Loucy (cell line): Measurements from ENCODE around the gene PPP1R12A.

ENCODE experiments used
- H2AFZ ChIP-seq: fragments of 200-600 bp; sonication (generic); 2 replicates; pipeline ENCODE4 v1.6.0; 2016; ENCODE audit warnings: antibody characterized with exemption, mild to moderate bottlenecking, low read length, moderate library complexity
- H3F3A ChIP-seq: fragments of 200-600 bp; 2 replicates; pipeline ENCODE4 v1.6.0; 2016; ENCODE audit warnings: antibody characterized with exemption, low read depth, mild to moderate bottlenecking
- H3K27me3 ChIP-seq: fragments of 200-600 bp; sonication (generic); 2 replicates; pipeline ENCODE4 v1.6.1; 2014; ENCODE audit warnings: low read length, mild to moderate bottlenecking; ENCODE audit not compliant: insufficient read depth, poor library complexity, severe bottlenecking
- H3K36me3 ChIP-seq: fragments of 200-600 bp; sonication (generic); 2 replicates; pipeline ENCODE4 v1.6.1; 2016; ENCODE audit warnings: low read length; ENCODE audit not compliant: insufficient read depth
- H3K4me1 ChIP-seq: fragments of 200-600 bp; sonication (generic); 2 replicates; pipeline ENCODE4 v1.5.1; 2014; ENCODE audit warnings: low read length, mild to moderate bottlenecking; ENCODE audit not compliant: insufficient read depth, poor library complexity, severe bottlenecking
- H3K4me2 ChIP-seq: fragments of 200-600 bp; sonication (generic); 2 replicates; pipeline ENCODE4 v1.6.0; 2014; ENCODE audit warnings: antibody characterized with exemption, low read length, low read depth, mild to moderate bottlenecking; ENCODE audit not compliant: poor library complexity, severe bottlenecking
- H3K4me3 ChIP-seq: fragments of 200-600 bp; sonication (generic); 2 replicates; pipeline ENCODE4 v1.5.1; 2014; ENCODE audit warnings: low read length, mild to moderate bottlenecking, mixed read lengths; ENCODE audit not compliant: poor library complexity, severe bottlenecking
- H3K79me2 ChIP-seq: fragments of 200-600 bp; sonication (generic); 2 replicates; pipeline ENCODE4 v1.6.1; 2014; ENCODE audit warnings: low read length; ENCODE audit not compliant: insufficient read depth
- H3K9ac ChIP-seq: fragments of 200-600 bp; sonication (generic); 2 replicates; pipeline ENCODE4 v1.6.0; 2014; ENCODE audit warnings: mild to moderate bottlenecking, low read depth, low read length, moderate library complexity; ENCODE audit not compliant: poor library complexity, severe bottlenecking
- H3K9me2 ChIP-seq: fragments of 200-600 bp; sonication (generic); replicated peaks from 2 replicates; pipeline ENCODE4 v1.6.1; 2016; ENCODE audit warnings: low read depth, low read length, mixed read lengths
- H3K9me3 ChIP-seq: fragments of 200-600 bp; sonication (generic); 2 replicates; pipeline ENCODE4 v1.6.1; 2014; ENCODE audit warnings: mild to moderate bottlenecking, antibody characterized with exemption, low read length, low read depth; ENCODE audit not compliant: insufficient read depth
- H4K20me1 ChIP-seq: fragments of 200-600 bp; sonication (generic); 2 replicates; pipeline ENCODE4 v1.6.0; 2014; ENCODE audit warnings: antibody characterized with exemption, low read length, mild to moderate bottlenecking; ENCODE audit not compliant: insufficient read depth, poor library complexity, severe bottlenecking
- EZH2phosphoT487 ChIP-seq: fragments of 200-600 bp; IDR thresholded peaks from 2 replicates; pipeline ENCODE4 v1.6.1; 2018; ENCODE audit warnings: antibody characterized with exemption, mild to moderate bottlenecking, moderate library complexity, borderline replicate concordance
- TF ChIP-seq, protein P1 (sequence below): fragments of 200-600 bp; sonication (generic); conservative IDR thresholded peaks from 2 replicates; pipeline ENCODE4 v1.5.1; 2014; ENCODE audit warnings: mild to moderate bottlenecking, antibody characterized with exemption, low read length

PPP1R12A gene

DNA sequence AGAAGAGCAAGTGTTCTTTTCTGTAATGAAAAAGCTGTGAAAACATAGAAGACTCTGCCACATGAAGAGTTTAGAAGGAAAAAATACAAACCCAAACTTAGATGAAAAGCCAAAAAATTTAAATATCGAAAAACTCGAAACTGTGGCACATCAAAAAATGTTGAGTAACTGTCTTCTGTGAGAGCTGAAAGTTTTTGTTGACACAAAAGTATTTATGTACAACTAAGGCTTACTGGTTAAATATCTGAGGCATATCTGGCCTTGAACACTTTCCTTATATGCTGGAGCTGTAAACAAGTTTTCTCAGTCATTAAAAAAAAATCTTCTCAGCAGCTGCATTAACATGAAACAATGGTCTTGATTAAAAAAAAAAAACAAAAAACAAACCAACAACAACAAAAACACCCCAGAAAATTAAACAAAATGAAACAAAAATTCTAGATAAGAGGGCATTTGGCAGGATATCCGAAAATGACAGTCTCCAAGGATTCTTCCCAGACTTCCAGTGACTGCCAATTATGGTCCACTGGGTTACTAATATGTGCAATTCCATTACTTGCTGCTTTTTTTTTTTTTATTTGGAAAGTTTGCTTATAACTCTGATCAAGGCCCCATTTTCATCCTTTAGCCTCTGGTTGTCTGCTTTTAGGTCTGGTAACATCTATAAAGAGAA, 159.4 kb downstream of the PPP1R12A start:
- Histone ChIP-seq H3K4me1 (no peaks in the 10 kb centered on the region), H3K9me2 (no peaks in the 10 kb centered on the region), H3K4me3 (no peak overlapping the region), H3K4me2 (no peak overlapping the region), H4K20me1 (peaks cover 4% of the 10 kb centered on the region), H3K27me3 (no peaks in the 10 kb centered on the region), H3K79me2 (no peaks in the 10 kb centered on the region), H3K36me3 (peaks cover 51% of the 10 kb centered on the region), H2AFZ (no peak overlapping the region), H3F3A (no peaks in the 10 kb centered on the region), H3K9ac (no peak overlapping the region), H3K9me3 (no peaks in the 10 kb centered on the region)
- TF ChIP-seq, protein P1, sequence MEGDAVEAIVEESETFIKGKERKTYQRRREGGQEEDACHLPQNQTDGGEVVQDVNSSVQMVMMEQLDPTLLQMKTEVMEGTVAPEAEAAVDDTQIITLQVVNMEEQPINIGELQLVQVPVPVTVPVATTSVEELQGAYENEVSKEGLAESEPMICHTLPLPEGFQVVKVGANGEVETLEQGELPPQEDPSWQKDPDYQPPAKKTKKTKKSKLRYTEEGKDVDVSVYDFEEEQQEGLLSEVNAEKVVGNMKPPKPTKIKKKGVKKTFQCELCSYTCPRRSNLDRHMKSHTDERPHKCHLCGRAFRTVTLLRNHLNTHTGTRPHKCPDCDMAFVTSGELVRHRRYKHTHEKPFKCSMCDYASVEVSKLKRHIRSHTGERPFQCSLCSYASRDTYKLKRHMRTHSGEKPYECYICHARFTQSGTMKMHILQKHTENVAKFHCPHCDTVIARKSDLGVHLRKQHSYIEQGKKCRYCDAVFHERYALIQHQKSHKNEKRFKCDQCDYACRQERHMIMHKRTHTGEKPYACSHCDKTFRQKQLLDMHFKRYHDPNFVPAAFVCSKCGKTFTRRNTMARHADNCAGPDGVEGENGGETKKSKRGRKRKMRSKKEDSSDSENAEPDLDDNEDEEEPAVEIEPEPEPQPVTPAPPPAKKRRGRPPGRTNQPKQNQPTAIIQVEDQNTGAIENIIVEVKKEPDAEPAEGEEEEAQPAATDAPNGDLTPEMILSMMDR, result no peak
- TF ChIP-seq EZH2phosphoT487, result no peak

DNA sequence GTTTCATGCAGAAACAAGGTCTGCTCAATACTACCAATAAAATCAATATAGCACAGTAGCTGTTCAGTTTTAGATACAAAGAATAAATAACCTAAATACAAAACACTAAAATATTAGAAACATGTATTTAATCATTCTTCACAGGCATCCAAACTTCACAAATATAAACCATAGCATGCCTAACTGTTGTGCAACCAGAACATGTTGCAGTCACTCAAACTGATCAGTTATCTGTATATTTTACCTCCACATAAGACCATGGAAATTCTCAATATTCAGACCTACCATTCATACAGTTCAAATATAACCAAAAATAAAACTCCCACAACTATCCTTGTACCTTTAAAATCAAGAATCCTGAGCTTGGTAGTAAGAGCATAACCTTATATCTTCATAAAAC, 161.0 kb downstream of the PPP1R12A start:
- H3K79me2 ChIP-seq, result no peaks in the 10 kb centered on the region
- H3K9me3 ChIP-seq, result no peaks in the 10 kb centered on the region
- H4K20me1 ChIP-seq, result peaks cover 4% of the 10 kb centered on the region
- peaks cover 38% of the 10 kb centered on the region for H3K36me3 ChIP-seq
- H2AFZ ChIP-seq, result no peak overlapping the region
- no peak overlapping the region for H3K4me3 ChIP-seq
- no peaks in the 10 kb centered on the region for H3K9me2 ChIP-seq
- no peaks in the 10 kb centered on the region for H3F3A ChIP-seq
- H3K4me2 ChIP-seq, result no peak overlapping the region
- no peaks in the 10 kb centered on the region for H3K4me1 ChIP-seq
- H3K27me3 ChIP-seq, result no peaks in the 10 kb centered on the region
- TF ChIP-seq, protein P1, result no peak
- no peak for TF ChIP-seq EZH2phosphoT487
- H3K9ac ChIP-seq, result no peak overlapping the region

DNA sequence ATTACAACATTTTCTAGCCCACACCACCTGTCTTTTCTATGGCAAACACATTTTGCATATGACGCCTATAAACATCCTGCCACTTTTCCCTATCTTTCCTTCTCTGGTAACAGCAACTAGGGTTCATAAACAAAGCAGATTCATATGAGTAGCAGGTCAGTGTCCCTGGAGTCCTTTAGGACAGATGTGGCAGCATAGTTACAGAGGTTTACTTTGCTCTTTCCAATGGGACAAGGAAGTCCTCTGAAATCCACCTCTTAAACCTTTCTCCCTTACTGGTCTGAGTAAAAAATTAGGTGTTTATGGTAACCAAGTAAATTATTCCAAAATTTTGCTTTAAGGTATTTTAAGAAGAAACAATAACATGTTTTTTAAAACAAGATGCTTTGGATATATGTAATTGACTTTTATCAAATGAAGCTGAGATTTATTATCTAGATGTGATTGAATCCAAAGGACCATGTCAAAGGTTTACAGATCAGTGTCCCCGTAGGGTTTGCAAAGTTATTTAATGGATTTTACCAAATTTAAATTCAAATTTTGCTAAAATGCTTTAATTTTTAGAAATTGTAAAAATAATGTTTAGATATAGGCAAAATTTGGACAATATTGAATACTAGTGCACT, 164.9 kb downstream of the PPP1R12A start:
- no peaks in the 10 kb centered on the region for H4K20me1 ChIP-seq
- no peak for TF ChIP-seq EZH2phosphoT487
- TF ChIP-seq, protein P1, result no peak
- H3K4me2 ChIP-seq, result no peak overlapping the region
- no peaks in the 10 kb centered on the region for H3K79me2 ChIP-seq
- no peaks in the 10 kb centered on the region for H3K4me1 ChIP-seq
- H3K9me2 ChIP-seq, result no peaks in the 10 kb centered on the region
- H2AFZ ChIP-seq, result no peak overlapping the region
- H3F3A ChIP-seq, result no peaks in the 10 kb centered on the region
- no peak overlapping the region for H3K9ac ChIP-seq
- H3K4me3 ChIP-seq, result no peak overlapping the region
- H3K27me3 ChIP-seq, result no peaks in the 10 kb centered on the region
- no peaks in the 10 kb centered on the region for H3K9me3 ChIP-seq
- peaks cover 10% of the 10 kb centered on the region; the same call in 1 of the 2 replicates for H3K36me3 ChIP-seq
